ENCODE results near the gene SDR39U1.

Gene SDR39U1

GRCh38 chr14:24429395-24430142, 13.0 kb downstream of the SDR39U1 start, which contains the start of the genes CBLN3 and KHNYN (continued):
- TF ChIP-seq ZNF423 (tag by site-specific recombination; IDR thresholded peaks at IDR 0.05) (no peak), ZNF449 (tag by site-specific recombination; IDR thresholded peaks at IDR 0.05) (0 out of 2 replicates have a peak, but pooled peaks have one; percentile 32), ZFP37 (tag by site-specific recombination; IDR thresholded peaks at IDR 0.05) (no peak), ZNF600 (tag by site-specific recombination; IDR thresholded peaks at IDR 0.05) (no peak), PBX3 (CRISPR knock-in tag; IDR thresholded peaks at IDR 0.05) (no peak; the same call in 1 of the 2 replicates), ZBTB7A (tag by site-specific recombination; IDR thresholded peaks at IDR 0.05; ENCODE audit: low read depth) (no peak), ZNF155 (tag by site-specific recombination; IDR thresholded peaks at IDR 0.05) (no peak), ZNF660 (tag by site-specific recombination; IDR thresholded peaks at IDR 0.05) (no peak; the same call in 1 of the 2 replicates), ZNF266 (tag by site-specific recombination; IDR thresholded peaks at IDR 0.05; ENCODE audit: low read depth) (no peak), ZNF239 (tag by site-specific recombination; IDR thresholded peaks at IDR 0.05) (no peak), INSM2 (tag by site-specific recombination; IDR thresholded peaks at IDR 0.05) (no peak), ZNF501 (tag by site-specific recombination; IDR thresholded peaks at IDR 0.05) (no peak), ZNF394 (tag by site-specific recombination; IDR thresholded peaks at IDR 0.05; ENCODE audit: borderline replicate concordance) (peak; percentile 65), REST (tag by site-specific recombination; IDR thresholded peaks at IDR 0.05) (no peak), YY1 (tag by site-specific recombination; IDR thresholded peaks at IDR 0.05) (no peak), ZNF121 (tag by site-specific recombination; IDR thresholded peaks at IDR 0.05) (peak; percentile 74; the same call in 1 of the 2 replicates), SETDB1 (IDR thresholded peaks at IDR 0.05; ENCODE audit: insufficient read length, low read length) (no peak), ZNF776 (tag by site-specific recombination; IDR thresholded peaks at IDR 0.05; ENCODE audit: borderline replicate concordance) (no peak), HOXC10 (CRISPR knock-in tag; IDR thresholded peaks at IDR 0.05) (no peak), ZNF362 (tag by site-specific recombination; IDR thresholded peaks at IDR 0.05) (no peak), ZXDB (tag by site-specific recombination; IDR thresholded peaks at IDR 0.05) (peak; percentile 57; the same call in 1 of the 2 replicates), ZFP3 (tag by site-specific recombination; IDR thresholded peaks at IDR 0.05; ENCODE audit: low read depth) (no peak), ZNF274 (IDR thresholded peaks at IDR 0.05; ENCODE audit: low read length) (no peak), ZNF274 (tag by site-specific recombination; IDR thresholded peaks at IDR 0.05; ENCODE audit: borderline replicate concordance) (no peak)
- TF ChIP-seq, protein P1, sequence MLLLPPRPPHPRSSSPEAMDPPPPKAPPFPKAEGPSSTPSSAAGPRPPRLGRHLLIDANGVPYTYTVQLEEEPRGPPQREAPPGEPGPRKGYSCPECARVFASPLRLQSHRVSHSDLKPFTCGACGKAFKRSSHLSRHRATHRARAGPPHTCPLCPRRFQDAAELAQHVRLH (tag by site-specific recombination; IDR thresholded peaks at IDR 0.05), result no peak
- TF ChIP-seq, protein P2, sequence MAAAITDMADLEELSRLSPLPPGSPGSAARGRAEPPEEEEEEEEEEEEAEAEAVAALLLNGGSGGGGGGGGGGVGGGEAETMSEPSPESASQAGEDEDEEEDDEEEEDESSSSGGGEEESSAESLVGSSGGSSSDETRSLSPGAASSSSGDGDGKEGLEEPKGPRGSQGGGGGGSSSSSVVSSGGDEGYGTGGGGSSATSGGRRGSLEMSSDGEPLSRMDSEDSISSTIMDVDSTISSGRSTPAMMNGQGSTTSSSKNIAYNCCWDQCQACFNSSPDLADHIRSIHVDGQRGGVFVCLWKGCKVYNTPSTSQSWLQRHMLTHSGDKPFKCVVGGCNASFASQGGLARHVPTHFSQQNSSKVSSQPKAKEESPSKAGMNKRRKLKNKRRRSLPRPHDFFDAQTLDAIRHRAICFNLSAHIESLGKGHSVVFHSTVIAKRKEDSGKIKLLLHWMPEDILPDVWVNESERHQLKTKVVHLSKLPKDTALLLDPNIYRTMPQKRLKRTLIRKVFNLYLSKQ (tag by site-specific recombination; IDR thresholded peaks at IDR 0.05; ENCODE audit: borderline replicate concordance), result no peak
- TF ChIP-seq, protein P3, sequence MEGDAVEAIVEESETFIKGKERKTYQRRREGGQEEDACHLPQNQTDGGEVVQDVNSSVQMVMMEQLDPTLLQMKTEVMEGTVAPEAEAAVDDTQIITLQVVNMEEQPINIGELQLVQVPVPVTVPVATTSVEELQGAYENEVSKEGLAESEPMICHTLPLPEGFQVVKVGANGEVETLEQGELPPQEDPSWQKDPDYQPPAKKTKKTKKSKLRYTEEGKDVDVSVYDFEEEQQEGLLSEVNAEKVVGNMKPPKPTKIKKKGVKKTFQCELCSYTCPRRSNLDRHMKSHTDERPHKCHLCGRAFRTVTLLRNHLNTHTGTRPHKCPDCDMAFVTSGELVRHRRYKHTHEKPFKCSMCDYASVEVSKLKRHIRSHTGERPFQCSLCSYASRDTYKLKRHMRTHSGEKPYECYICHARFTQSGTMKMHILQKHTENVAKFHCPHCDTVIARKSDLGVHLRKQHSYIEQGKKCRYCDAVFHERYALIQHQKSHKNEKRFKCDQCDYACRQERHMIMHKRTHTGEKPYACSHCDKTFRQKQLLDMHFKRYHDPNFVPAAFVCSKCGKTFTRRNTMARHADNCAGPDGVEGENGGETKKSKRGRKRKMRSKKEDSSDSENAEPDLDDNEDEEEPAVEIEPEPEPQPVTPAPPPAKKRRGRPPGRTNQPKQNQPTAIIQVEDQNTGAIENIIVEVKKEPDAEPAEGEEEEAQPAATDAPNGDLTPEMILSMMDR (tag by site-specific recombination; IDR thresholded peaks at IDR 0.05), result no peak
